HG02798 (cell line): Measurements from ENCODE around the gene APBA1.
"Not testable (repeated sequence)": the region's sequence is repeated elsewhere in the genome, so short reads cannot be mapped to it uniquely, and the experiment has no call there.

ENCODE experiments used
- ATAC-seq: cut with Tn5 transposase; IDR thresholded peaks from one replicate; pipeline ENCODE4 v1.9.1; 2021; ENCODE audit warnings: mild to moderate bottlenecking; ENCODE audit not compliant: unreplicated experiment, poor library complexity

The APBA1 gene

GRCh38 chr9:69611221-69611620 is 61.0 kb downstream of the APBA1 start:
- ATAC-seq, result no peak

- ATAC-seq, result no peak
Measured at GRCh38 chr9:69609156-69609555, 63.0 kb downstream of the APBA1 start.

GRCh38 chr9:69606089-69606488 is 66.1 kb downstream of the APBA1 start:
- no peak for ATAC-seq

- no peak for ATAC-seq
Measured at GRCh38 chr9:69605406-69605805, 66.8 kb downstream of the APBA1 start.

- ATAC-seq, result no peak
Measured at GRCh38 chr9:69604568-69605219, 67.5 kb downstream of the APBA1 start.

- no peak for ATAC-seq
Measured at GRCh38 chr9:69603656-69604055, 68.5 kb downstream of the APBA1 start.

- ATAC-seq, result no peak
Measured at GRCh38 chr9:69602773-69603172, 69.4 kb downstream of the APBA1 start.

GRCh38 chr9:69601698-69602097 is 70.5 kb downstream of the APBA1 start:
- ATAC-seq, result no peak

GRCh38 chr9:69600314-69601047 is 71.7 kb downstream of the APBA1 start:
- no peak for ATAC-seq

- ATAC-seq, result no peak
Measured at GRCh38 chr9:69599232-69599971, 72.8 kb downstream of the APBA1 start.

- not testable (repeated sequence) for ATAC-seq
Measured at GRCh38 chr9:69596906-69597305, 75.3 kb downstream of the APBA1 start.

- ATAC-seq, result no peak
Measured at GRCh38 chr9:69594180-69594579, 78.0 kb downstream of the APBA1 start.

GRCh38 chr9:69593756-69594155 is 78.4 kb downstream of the APBA1 start:
- no peak for ATAC-seq

GRCh38 chr9:69593301-69593700 is 78.9 kb downstream of the APBA1 start:
- no peak for ATAC-seq

- no peak for ATAC-seq
Measured at GRCh38 chr9:69590266-69590665, 81.9 kb downstream of the APBA1 start.

- ATAC-seq, result no peak
Measured at GRCh38 chr9:69589156-69589555, 83.0 kb downstream of the APBA1 start.

GRCh38 chr9:69585571-69585970 is 86.6 kb downstream of the APBA1 start:
- ATAC-seq, result no peak

GRCh38 chr9:69584759-69585158 is 87.4 kb downstream of the APBA1 start:
- ATAC-seq, result no peak

- no peak for ATAC-seq
Measured at GRCh38 chr9:69583645-69584234, 88.4 kb downstream of the APBA1 start.

- ATAC-seq, result no peak
Measured at GRCh38 chr9:69582544-69583297, 89.5 kb downstream of the APBA1 start.
